NCI-H748 (cell line): ENCODE measurements around the gene F10.
"Not testable (repeated sequence)": the region's sequence is repeated elsewhere in the genome, so short reads cannot be mapped to it uniquely, and the experiment has no call there.

Experiments
- DNase-seq: peaks from one replicate; lab custom pipeline; 2025; ENCODE audit not compliant: unreplicated experiment; lab: John Stamatoyannopoulos, UW

Gene F10

GRCh38 chr13:113098162-113098732, 24.4 kb upstream of the F10 start:
- DNase-seq = peak; percentile 15

GRCh38 chr13:113099142-113099541, 23.5 kb upstream of the F10 start:
- DNase-seq = no peak

- DNase-seq = not testable (repeated sequence)
Measured at GRCh38 chr13:113102302-113102701, 20.3 kb upstream of the F10 start.

- no peak for DNase-seq
Measured at GRCh38 chr13:113102727-113103126, 19.9 kb upstream of the F10 start.

GRCh38 chr13:113103646-113104045, 19.0 kb upstream of the F10 start:
- DNase-seq = no peak

GRCh38 chr13:113105032-113105920, 17.3 kb upstream of the F10 start, which contains the start of gene F7:
Gene F7 (plus strand): TSS chr13:113105791. CDS start chr13:113105842, 51 bp downstream.
- DNase-seq = peak; percentile 29

- DNase-seq = no peak
Measured at GRCh38 chr13:113105921-113106452, 16.6 kb upstream of the F10 start.

- peak; percentile 11 for DNase-seq
Measured at GRCh38 chr13:113106711-113107351, 15.8 kb upstream of the F10 start.

GRCh38 chr13:113108521-113108920, 14.1 kb upstream of the F10 start:
- not testable (repeated sequence) for DNase-seq

- no peak for DNase-seq
Measured at GRCh38 chr13:113109151-113110047, 13.2 kb upstream of the F10 start.

GRCh38 chr13:113110048-113110851, 12.3 kb upstream of the F10 start:
- DNase-seq = peak; percentile 37

GRCh38 chr13:113110852-113111315, 11.7 kb upstream of the F10 start:
- DNase-seq = no peak

GRCh38 chr13:113111821-113112220, 10.8 kb upstream of the F10 start:
- DNase-seq = not testable (repeated sequence)

- DNase-seq = not testable (repeated sequence)
Measured at GRCh38 chr13:113112475-113112874, 10.1 kb upstream of the F10 start.

- DNase-seq = no peak
Measured at GRCh38 chr13:113112893-113113845, 9.4 kb upstream of the F10 start.

- DNase-seq = no peak
Measured at GRCh38 chr13:113113846-113114271, 8.7 kb upstream of the F10 start.

- no peak for DNase-seq
Measured at GRCh38 chr13:113114511-113115362, 7.9 kb upstream of the F10 start.
